ENCODE measurements around the gene ACTL10.

ACTL10 gene

GRCh38 chr20:33701629-33702450, 35.1 kb downstream of the ACTL10 start:
- Mint-ChIP-seq H3K9me3 (no peaks in the 10 kb centered on the region), H3K27ac (no peak overlapping the region), H3K4me1 (no peaks in the 10 kb centered on the region), H3K4me3 (no peak overlapping the region), H3K27me3 (no peaks in the 10 kb centered on the region), H3K36me3 (ENCODE audit: low read depth) (no peaks in the 10 kb centered on the region)
- DNase-seq (no peak), ATAC-seq (no peak)

GRCh38 chr20:33702861-33703260, 36.1 kb downstream of the ACTL10 start:
- Mint-ChIP-seq H3K27me3 (no peaks in the 10 kb centered on the region), H3K36me3 (ENCODE audit: low read depth) (no peaks in the 10 kb centered on the region), H3K27ac (no peak overlapping the region), H3K4me1 (no peaks in the 10 kb centered on the region), H3K4me3 (no peak overlapping the region), H3K9me3 (no peaks in the 10 kb centered on the region)
- ATAC-seq (no peak), DNase-seq (no peak)

- H3K9me3 Mint-ChIP-seq, result no peaks in the 10 kb centered on the region
- H3K27ac Mint-ChIP-seq, result no peak overlapping the region
- no peak for ATAC-seq
- no peak overlapping the region for H3K4me3 Mint-ChIP-seq
- H3K4me1 Mint-ChIP-seq, result no peaks in the 10 kb centered on the region
- no peaks in the 10 kb centered on the region for H3K36me3 Mint-ChIP-seq (ENCODE audit: low read depth)
- no peak for DNase-seq
- no peaks in the 10 kb centered on the region for H3K27me3 Mint-ChIP-seq
These were observed 36.9 kb downstream of the ACTL10 start for GRCh38 chr20:33703498-33704137.

- Mint-ChIP-seq H3K27ac (no peak overlapping the region), H3K27me3 (no peaks in the 10 kb centered on the region), H3K4me3 (no peak overlapping the region)
These were observed 37.6 kb downstream of the ACTL10 start for GRCh38 chr20:33704197-33704924.

GRCh38 chr20:33707668-33708067, 40.9 kb downstream of the ACTL10 start:
- Mint-ChIP-seq H3K4me3 (no peak overlapping the region), H3K9me3 (no peaks in the 10 kb centered on the region), H3K4me1 (peaks cover 16% of the 10 kb centered on the region), H3K27me3 (no peaks in the 10 kb centered on the region), H3K27ac (no peak overlapping the region), H3K36me3 (ENCODE audit: low read depth) (peaks cover 5% of the 10 kb centered on the region)
- DNase-seq, result no peak
- no peak for ATAC-seq

More at GRCh38 chr20:33704197-33704924, 37.6 kb downstream of the ACTL10 start:
- no peak for ATAC-seq
- DNase-seq, result no peak
- peaks cover 5% of the 10 kb centered on the region for H3K4me1 Mint-ChIP-seq
- H3K36me3 Mint-ChIP-seq (ENCODE audit: low read depth), result no peaks in the 10 kb centered on the region
- no peaks in the 10 kb centered on the region for H3K9me3 Mint-ChIP-seq

GRCh38 chr20:33709398-33709797, 42.7 kb downstream of the ACTL10 start:
- DNase-seq, result no peak
- Mint-ChIP-seq H3K36me3 (ENCODE audit: low read depth) (peaks cover 13% of the 10 kb centered on the region), H3K27me3 (no peaks in the 10 kb centered on the region), H3K27ac (peak overlapping the region; percentile 59), H3K4me3 (no peak overlapping the region), H3K9me3 (no peaks in the 10 kb centered on the region), H3K4me1 (peaks cover 16% of the 10 kb centered on the region)
- peak; percentile 84 for ATAC-seq

GRCh38 chr20:33709905-33710541, 43.3 kb downstream of the ACTL10 start:
- H3K36me3 Mint-ChIP-seq (ENCODE audit: low read depth), result peaks cover 13% of the 10 kb centered on the region
- H3K4me1 Mint-ChIP-seq, result peaks cover 16% of the 10 kb centered on the region
- H3K4me3 Mint-ChIP-seq, result no peak overlapping the region
- DNase-seq, result no peak
- H3K27ac Mint-ChIP-seq, result no peak overlapping the region
- ATAC-seq, result peak; percentile 26
- no peaks in the 10 kb centered on the region for H3K27me3 Mint-ChIP-seq
- no peaks in the 10 kb centered on the region for H3K9me3 Mint-ChIP-seq

- Mint-ChIP-seq H3K4me3 (no peak overlapping the region), H3K27ac (no peak overlapping the region), H3K36me3 (ENCODE audit: low read depth) (peaks cover 13% of the 10 kb centered on the region), H3K4me1 (peaks cover 16% of the 10 kb centered on the region), H3K27me3 (no peaks in the 10 kb centered on the region), H3K9me3 (no peaks in the 10 kb centered on the region)
- ATAC-seq, result no peak
- DNase-seq, result no peak
These were observed 44.1 kb downstream of the ACTL10 start for GRCh38 chr20:33710681-33711445.

- no peak for ATAC-seq
- no peaks in the 10 kb centered on the region for H3K9me3 Mint-ChIP-seq
These were observed 44.6 kb downstream of the ACTL10 start for GRCh38 chr20:33711446-33711738.

GRCh38 chr20:33713865-33714367, 47.2 kb downstream of the ACTL10 start:
- H3K27me3 Mint-ChIP-seq, result no peaks in the 10 kb centered on the region
- H3K27ac Mint-ChIP-seq, result no peak overlapping the region
- DNase-seq, result no peak
- no peak overlapping the region for H3K4me3 Mint-ChIP-seq
- H3K9me3 Mint-ChIP-seq, result no peaks in the 10 kb centered on the region
- peaks cover 13% of the 10 kb centered on the region for H3K36me3 Mint-ChIP-seq (ENCODE audit: low read depth)
- no peak for ATAC-seq
- peaks cover 20% of the 10 kb centered on the region for H3K4me1 Mint-ChIP-seq

More at GRCh38 chr20:33711446-33711738, 44.6 kb downstream of the ACTL10 start:
- H3K27ac Mint-ChIP-seq, result no peak overlapping the region
- no peak overlapping the region for H3K4me3 Mint-ChIP-seq
- peaks cover 16% of the 10 kb centered on the region for H3K4me1 Mint-ChIP-seq
- no peaks in the 10 kb centered on the region for H3K27me3 Mint-ChIP-seq
- H3K36me3 Mint-ChIP-seq (ENCODE audit: low read depth), result peaks cover 13% of the 10 kb centered on the region
- DNase-seq, result no peak

- Mint-ChIP-seq H3K36me3 (ENCODE audit: low read depth) (peaks cover 10% of the 10 kb centered on the region), H3K9me3 (peaks cover 4% of the 10 kb centered on the region), H3K27ac (no peak overlapping the region), H3K27me3 (no peaks in the 10 kb centered on the region), H3K4me3 (no peak overlapping the region), H3K4me1 (peaks cover 24% of the 10 kb centered on the region)
- ATAC-seq (no peak), DNase-seq (no peak)
These were observed 49.8 kb downstream of the ACTL10 start for GRCh38 chr20:33716498-33716897.
